ENCODE data around the gene ANKS1A. TPM values are rescaled to one million over a fixed set of nuclear protein-coding genes. Genes with fewer than 3 reads are reported as not detected.

Gene ANKS1A
- total RNA-seq, 2 donors from 2014 or later, result 34.9 to 36.4 TPM

GRCh38 chr6:35082733-35083403 is 193.8 kb downstream of the ANKS1A start:
- Mint-ChIP-seq H3K4me1 (peaks cover 24% of the 10 kb centered on the region), H3K36me3 (ENCODE audit: low read depth) (peaks cover 46% of the 10 kb centered on the region), H3K9me3 (no peaks in the 10 kb centered on the region), H3K27me3 (ENCODE audit: insufficient read depth) (no peaks in the 10 kb centered on the region), H3K4me3 (no peak overlapping the region), H3K27ac (peak overlapping the region; percentile 83)
- Histone ChIP-seq H3K27me3 (ENCODE audit: control insufficient read depth, insufficient read depth, low read length, poor library complexity, severe bottlenecking) (no peaks in the 10 kb centered on the region), H3K9me3 (ENCODE audit: control insufficient read depth, low read length) (no peaks in the 10 kb centered on the region), H3K4me1 (ENCODE audit: control insufficient read depth, insufficient read depth, low read length) (peaks cover 15% of the 10 kb centered on the region), H3K36me3 (ENCODE audit: control insufficient read depth, insufficient read depth, low read length) (peaks cover 25% of the 10 kb centered on the region), H3K4me3 (ENCODE audit: low read length) (no peak overlapping the region), H3K27ac (ENCODE audit: low read depth, low read length) (no peak overlapping the region), H3K9ac (ENCODE audit: extremely low read depth, low read length, poor library complexity, severe bottlenecking) (no peak overlapping the region)
- DNase-seq, result peak; percentile 35
- 82 to 92% methylated on average over 5 to 13 of the region's 13 CpGs for WGBS, 2 experiments (ENCODE audit: insufficient coverage in 1 of 2, insufficient read length in 1 of 2)
- no peak for TF ChIP-seq CTCF (conservative IDR thresholded peaks at IDR 0.05)

- peaks cover 24% of the 10 kb centered on the region for H3K4me1 Mint-ChIP-seq
- WGBS, 2 experiments (ENCODE audit: insufficient coverage in 1 of 2, insufficient read length in 1 of 2), result 94 to 100% methylated on average over 4 to 9 of the region's 9 CpGs
- H3K9me3 Mint-ChIP-seq, result no peaks in the 10 kb centered on the region
- Histone ChIP-seq H3K4me3 (ENCODE audit: low read length) (no peak overlapping the region), H3K27me3 (ENCODE audit: control insufficient read depth, insufficient read depth, low read length, poor library complexity, severe bottlenecking) (no peaks in the 10 kb centered on the region), H3K36me3 (ENCODE audit: control insufficient read depth, insufficient read depth, low read length) (peaks cover 31% of the 10 kb centered on the region), H3K27ac (ENCODE audit: low read depth, low read length) (no peak overlapping the region), H3K4me1 (ENCODE audit: control insufficient read depth, insufficient read depth, low read length) (peaks cover 15% of the 10 kb centered on the region), H3K9ac (ENCODE audit: extremely low read depth, low read length, poor library complexity, severe bottlenecking) (no peak overlapping the region), H3K9me3 (ENCODE audit: control insufficient read depth, low read length) (no peaks in the 10 kb centered on the region)
- H3K36me3 Mint-ChIP-seq (ENCODE audit: low read depth), result peaks cover 52% of the 10 kb centered on the region
- H3K27ac Mint-ChIP-seq, result no peak overlapping the region
- no peak for DNase-seq
- no peak for TF ChIP-seq CTCF (conservative IDR thresholded peaks at IDR 0.05)
- H3K4me3 Mint-ChIP-seq, result no peak overlapping the region
- no peaks in the 10 kb centered on the region for H3K27me3 Mint-ChIP-seq (ENCODE audit: insufficient read depth)
These were observed 194.5 kb downstream of the ANKS1A start for GRCh38 chr6:35083507-35083906.

- WGBS, 2 experiments (ENCODE audit: insufficient coverage in 1 of 2, insufficient read length in 1 of 2), result 95 to 100% methylated on average over 5 to 14 of the region's 14 CpGs
- peaks cover 24% of the 10 kb centered on the region for H3K4me1 Mint-ChIP-seq
- no peak overlapping the region for H3K27ac ChIP-seq (ENCODE audit: low read depth, low read length)
These were observed 195.0 kb downstream of the ANKS1A start for GRCh38 chr6:35084041-35084491.

More at GRCh38 chr6:35084041-35084491, 195.0 kb downstream of the ANKS1A start:
- H3K27ac Mint-ChIP-seq, result no peak overlapping the region
- no peaks in the 10 kb centered on the region for H3K9me3 ChIP-seq (ENCODE audit: control insufficient read depth, low read length)
- peaks cover 37% of the 10 kb centered on the region for H3K36me3 ChIP-seq (ENCODE audit: control insufficient read depth, insufficient read depth, low read length)
- peak; percentile 35 for DNase-seq
- no peak overlapping the region for H3K9ac ChIP-seq (ENCODE audit: extremely low read depth, low read length, poor library complexity, severe bottlenecking)
- H3K4me1 ChIP-seq (ENCODE audit: control insufficient read depth, insufficient read depth, low read length), result peaks cover 15% of the 10 kb centered on the region
- H3K27me3 ChIP-seq (ENCODE audit: control insufficient read depth, insufficient read depth, low read length, poor library complexity, severe bottlenecking), result no peaks in the 10 kb centered on the region
- no peak overlapping the region for H3K4me3 Mint-ChIP-seq
- no peaks in the 10 kb centered on the region for H3K9me3 Mint-ChIP-seq
- H3K36me3 Mint-ChIP-seq (ENCODE audit: low read depth), result peaks cover 56% of the 10 kb centered on the region
- H3K27me3 Mint-ChIP-seq (ENCODE audit: insufficient read depth), result no peaks in the 10 kb centered on the region
- H3K4me3 ChIP-seq (ENCODE audit: low read length), result no peak overlapping the region
- no peak for TF ChIP-seq CTCF (conservative IDR thresholded peaks at IDR 0.05)

Measured in endodermal cell (in vitro differentiated cells).